ENCODE results near the gene RNPS1.

DNA sequence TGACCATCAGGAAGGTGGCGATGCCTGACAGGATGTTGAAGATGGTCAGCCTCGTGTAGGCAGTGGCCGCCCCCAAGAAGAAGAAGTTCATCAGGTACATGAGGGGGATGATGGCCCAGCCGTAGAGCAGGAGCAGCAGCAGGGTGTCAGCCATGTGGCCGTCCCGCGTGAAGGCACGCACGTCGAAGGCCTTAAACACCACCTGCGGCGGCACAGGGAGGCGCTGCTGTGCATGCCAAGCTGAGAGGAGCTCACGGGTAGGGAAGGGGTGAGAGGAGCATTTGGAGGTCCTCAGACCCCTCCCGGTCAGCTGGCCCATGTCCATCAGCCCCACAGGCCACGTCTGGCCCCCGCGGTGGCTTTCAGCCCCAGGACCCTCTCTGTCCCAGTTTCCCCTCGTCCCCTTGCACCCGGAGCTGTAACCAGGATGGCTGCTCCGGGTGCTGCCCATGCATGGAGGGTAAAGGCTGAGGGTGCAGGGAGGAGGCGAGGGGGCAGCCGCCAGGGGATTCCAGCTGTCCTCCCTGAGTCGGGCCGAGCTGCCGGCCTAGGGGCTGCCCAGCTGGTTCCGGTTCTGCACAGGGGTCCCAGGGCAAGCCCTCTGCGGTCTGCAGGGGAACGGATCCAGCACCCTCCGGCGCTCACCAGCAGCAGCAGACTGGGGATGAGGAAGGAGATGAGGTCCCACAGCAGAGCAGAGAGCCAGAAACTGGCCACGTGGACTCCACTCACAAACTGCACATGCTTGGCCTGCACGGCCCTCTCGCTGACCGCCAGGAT lies 17.1 kb upstream of the RNPS1 start:
- TF ChIP-seq FOXK2 (IDR thresholded peaks at IDR 0.05) = no peak
- no peak for TF ChIP-seq TARDBP (IDR thresholded peaks at IDR 0.05)
- no peak for TF ChIP-seq ARNT (IDR thresholded peaks at IDR 0.05)
- TF ChIP-seq SP1 (IDR thresholded peaks at IDR 0.05) = no peak
- TF ChIP-seq LEF1 (IDR thresholded peaks at IDR 0.05; ENCODE audit: borderline replicate concordance) = no peak

All from HEK293T (cell line).